Myocyte (in vitro differentiated cells): ENCODE data around the gene TBX18. TPM values are rescaled to one million over a fixed set of nuclear protein-coding genes. Genes with fewer than 3 reads are reported as not detected.

ENCODE experiments used
- DNase-seq: peaks from one replicate; pipeline ENCODE4 v3.0.0-alpha.2; 2012; ENCODE audit warnings: low read depth
- total RNA-seq: library from RNA; depleted of rRNA; stranded (reverse); fragments of >200 nt; gene quantifications from 2 replicates; pipeline ENCODE4 v1.2.3, GENCODE V29; 2014

TBX18 gene
- total RNA-seq, 1 donor from 2014 or later, result 26.7 TPM

- DNase-seq, result no peak
Measured at GRCh38 chr6:84749181-84749580, 15.2 kb downstream of the TBX18 start.

- DNase-seq, result no peak
Measured at GRCh38 chr6:84748376-84748775, 16.0 kb downstream of the TBX18 start.

- no peak for DNase-seq
Measured at GRCh38 chr6:84743616-84744015, 20.8 kb downstream of the TBX18 start.

GRCh38 chr6:84740385-84740784 is 24.0 kb downstream of the TBX18 start:
- DNase-seq, result no peak

- no peak for DNase-seq
Measured at GRCh38 chr6:84739866-84740208, 24.6 kb downstream of the TBX18 start.

- no peak for DNase-seq
Measured at GRCh38 chr6:84738996-84739865, 25.2 kb downstream of the TBX18 start.

GRCh38 chr6:84733889-84734288 is 30.5 kb downstream of the TBX18 start:
- no peak for DNase-seq

- DNase-seq, result no peak
Measured at GRCh38 chr6:84731901-84732300, 32.5 kb downstream of the TBX18 start.

GRCh38 chr6:84731401-84731800 is 33.0 kb downstream of the TBX18 start:
- DNase-seq, result no peak

GRCh38 chr6:84728602-84729001 is 35.8 kb downstream of the TBX18 start:
- DNase-seq, result peak; percentile 17

GRCh38 chr6:84719152-84719551 is 45.2 kb downstream of the TBX18 start:
- DNase-seq, result no peak

GRCh38 chr6:84718038-84718955 is 46.1 kb downstream of the TBX18 start:
- DNase-seq, result peak; percentile 68

GRCh38 chr6:84709121-84709520 is 55.3 kb downstream of the TBX18 start:
- no peak for DNase-seq

GRCh38 chr6:84707171-84707570 is 57.2 kb downstream of the TBX18 start:
- peak; percentile 11 for DNase-seq

- peak; percentile 32 for DNase-seq
Measured at GRCh38 chr6:84696166-84696565, 68.2 kb downstream of the TBX18 start.

GRCh38 chr6:84691978-84692623 is 72.3 kb downstream of the TBX18 start:
- DNase-seq, result no peak

- DNase-seq, result no peak
Measured at GRCh38 chr6:84688141-84688873, 76.1 kb downstream of the TBX18 start.

GRCh38 chr6:84687431-84687830 is 77.0 kb downstream of the TBX18 start:
- no peak for DNase-seq

GRCh38 chr6:84685983-84686584 is 78.3 kb downstream of the TBX18 start:
- DNase-seq, result no peak

GRCh38 chr6:84681693-84682326 is 82.6 kb downstream of the TBX18 start:
- no peak for DNase-seq
